GM10266 (cell line): Measurements from ENCODE around the gene SYCE3.
"Not testable (repeated sequence)": the region's sequence is repeated elsewhere in the genome, so short reads cannot be mapped to it uniquely, and the experiment has no call there.

Experiments
- DNase-seq: peaks from one replicate; pipeline ENCODE4 v3.0.0; 2012; ENCODE audit errors: extremely low spot score
- CTCF ChIP-seq: IDR thresholded peaks from 2 replicates; pipeline ENCODE4 v1.5.1; 2012; ENCODE audit warnings: mild to moderate bottlenecking, low read depth; ENCODE audit not compliant: control insufficient read depth, insufficient read depth; ENCODE audit errors: missing control alignments

SYCE3 gene

GRCh38 chr22:50547263-50547985 lies 15.3 kb downstream of the SYCE3 start:
- no peak for TF ChIP-seq CTCF
- DNase-seq: peak; percentile 37

- TF ChIP-seq CTCF: no peak
- DNase-seq: peak; percentile 30
Observed at GRCh38 chr22:50546326-50547262, 16.1 kb downstream of the SYCE3 start.

GRCh38 chr22:50545522-50546325 lies 17.0 kb downstream of the SYCE3 start, which contains the start of gene KLHDC7B:
Gene KLHDC7B, plus strand, starts transcription at chr22:50545899. Its CDS starts 345 bp downstream, at chr22:50546244.
- peak; percentile 52 for DNase-seq
- TF ChIP-seq CTCF: no peak

- DNase-seq: peak; percentile 43
- TF ChIP-seq CTCF: no peak
Observed at GRCh38 chr22:50544746-50545253, 17.9 kb downstream of the SYCE3 start.

GRCh38 chr22:50544078-50544745 lies 18.5 kb downstream of the SYCE3 start:
- peak; percentile 68 for TF ChIP-seq CTCF
- DNase-seq: peak; percentile 87

GRCh38 chr22:50542416-50542927 lies 20.2 kb downstream of the SYCE3 start:
- DNase-seq: peak; percentile 76
- no peak for TF ChIP-seq CTCF

GRCh38 chr22:50541667-50542026 lies 21.1 kb downstream of the SYCE3 start:
- not testable (repeated sequence) for DNase-seq
